ENCODE measurements around the gene TPRX2.
"Not testable (repeated sequence)": the region's sequence is repeated elsewhere in the genome, so short reads cannot be mapped to it uniquely, and the experiment has no call there.

TPRX2 gene, protein sequence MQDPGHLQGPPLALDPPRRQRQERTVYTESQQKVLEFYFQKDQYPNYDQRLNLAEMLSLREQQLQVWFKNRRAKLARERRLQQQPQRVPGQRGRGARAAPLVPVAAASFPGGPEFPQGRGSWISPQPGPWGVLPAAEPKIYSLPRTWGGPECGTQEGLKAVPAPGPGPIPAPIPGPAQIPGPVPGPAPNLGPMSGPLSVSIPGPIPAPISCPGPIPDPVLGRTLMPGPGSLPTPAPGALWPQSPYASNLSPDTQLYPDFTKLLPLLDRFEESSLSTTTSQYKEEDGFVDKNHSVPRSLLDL

DNA sequence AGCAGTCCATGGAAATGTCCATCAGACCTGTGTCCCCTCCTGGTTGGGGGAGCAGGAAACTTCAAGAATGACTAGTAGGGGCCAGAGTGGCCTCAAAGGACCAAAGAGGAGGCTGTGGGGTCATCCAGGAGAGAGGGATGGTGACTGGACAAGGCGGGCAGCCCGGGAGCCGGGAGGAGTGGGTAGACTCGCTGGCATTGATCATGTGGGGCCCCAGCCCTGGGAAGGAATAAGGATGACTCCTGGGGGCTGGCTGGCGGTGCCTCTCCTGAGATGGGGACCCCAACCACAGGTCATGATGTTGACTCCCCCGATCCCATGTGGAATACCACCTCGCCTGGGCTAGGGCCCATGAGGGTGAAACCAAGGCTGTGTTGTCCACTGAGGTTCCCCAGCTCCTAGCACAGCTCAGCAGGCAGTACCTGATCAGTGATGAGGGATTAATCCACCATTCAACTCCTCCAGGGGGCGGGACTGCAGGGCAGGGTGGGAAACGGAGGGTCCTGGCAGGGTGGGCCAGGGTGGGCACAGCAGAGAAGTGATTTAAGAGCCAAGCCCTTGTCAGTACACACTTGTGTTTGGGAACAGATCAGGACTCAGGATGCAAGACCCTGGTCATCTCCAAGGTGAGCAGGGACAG, at the start of gene TPRX2:
TPRX2 (plus strand) TSS at position 590 of the 640 bp plus-strand sequence; CDS start at position 602, 12 bp downstream.
- DNase-seq (ENCODE audit: low read depth in 2 of 3, low spot score in 2 of 3) = not testable (repeated sequence)

DNA sequence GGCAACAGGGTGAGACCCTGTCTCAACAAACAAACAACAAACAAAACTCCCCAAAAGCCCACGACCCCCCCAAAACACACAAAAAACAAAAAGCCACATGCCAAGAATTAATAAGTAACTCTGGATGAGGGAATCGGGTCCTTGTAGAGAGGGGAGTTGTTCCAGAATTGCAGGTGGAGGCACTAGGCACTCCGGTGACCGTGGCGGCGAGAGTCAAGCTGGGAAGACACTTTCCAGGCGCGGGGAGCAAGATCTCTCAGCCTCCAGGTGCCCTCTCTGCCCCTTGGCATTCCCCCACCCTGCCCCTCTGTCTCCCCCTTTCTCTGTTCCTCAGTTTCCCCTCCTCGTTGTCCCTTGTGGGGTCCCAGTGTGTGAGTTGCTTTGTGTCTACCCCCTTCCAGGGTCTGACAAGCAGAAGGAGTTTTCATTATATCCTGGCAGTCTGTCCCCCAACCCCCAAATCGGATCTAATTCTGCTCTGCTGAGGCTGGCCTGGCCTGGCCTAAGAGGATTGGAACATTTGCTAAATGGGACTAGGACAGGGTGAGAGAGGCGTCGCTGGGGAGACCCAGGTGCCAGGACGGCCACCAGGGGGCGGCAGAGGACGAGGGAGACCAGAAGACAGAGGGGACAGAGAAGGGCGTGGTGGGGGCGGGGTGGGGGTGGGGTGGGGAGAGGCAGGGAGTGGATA, 45.6 kb upstream of the TPRX2 start:
- DNase-seq (ENCODE audit: low read depth in 2 of 3, low spot score in 2 of 3) = peak; percentile 46 to 91 (median 87)

DNA sequence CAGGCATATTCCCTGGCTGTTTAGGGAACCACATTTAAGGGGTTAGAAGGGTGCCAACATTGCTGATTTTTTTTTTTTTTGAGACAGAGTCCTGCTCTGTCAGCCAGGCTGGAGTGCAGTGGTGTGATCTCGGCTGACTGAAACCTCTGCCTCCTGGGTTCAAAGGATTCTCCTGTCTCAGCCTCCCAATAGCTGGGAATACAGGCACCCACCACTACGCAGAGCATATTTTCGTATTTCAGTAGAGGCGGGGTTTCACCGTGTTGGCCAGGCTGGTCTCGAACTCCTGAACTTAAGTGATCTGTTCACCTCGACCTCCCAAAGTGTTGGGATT, 45.1 kb upstream of the TPRX2 start:
- DNase-seq (ENCODE audit: low read depth in 2 of 3, low spot score in 2 of 3) = no peak

DNA sequence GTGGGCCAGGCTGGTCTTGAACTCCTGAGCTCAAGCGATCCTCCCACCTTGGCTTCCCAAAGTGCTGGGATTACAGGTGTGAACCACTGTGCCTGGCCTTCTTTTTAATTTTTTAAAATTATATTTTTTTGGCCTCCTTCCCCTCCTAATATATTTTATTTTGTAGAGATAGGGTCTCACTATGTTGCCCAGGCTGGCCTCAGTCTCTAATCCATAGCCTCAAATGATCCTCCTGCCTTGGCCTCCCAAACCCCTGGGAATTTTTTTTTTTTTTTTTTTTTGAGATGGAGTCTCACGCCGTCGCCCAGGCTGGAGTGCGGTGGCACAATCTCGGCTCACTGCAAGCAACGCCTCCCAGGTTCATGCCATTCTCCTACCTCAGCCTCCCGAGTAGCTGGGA, 42.8 kb upstream of the TPRX2 start:
- not testable (repeated sequence) for DNase-seq (ENCODE audit: low read depth in 2 of 3, low spot score in 2 of 3)

DNA sequence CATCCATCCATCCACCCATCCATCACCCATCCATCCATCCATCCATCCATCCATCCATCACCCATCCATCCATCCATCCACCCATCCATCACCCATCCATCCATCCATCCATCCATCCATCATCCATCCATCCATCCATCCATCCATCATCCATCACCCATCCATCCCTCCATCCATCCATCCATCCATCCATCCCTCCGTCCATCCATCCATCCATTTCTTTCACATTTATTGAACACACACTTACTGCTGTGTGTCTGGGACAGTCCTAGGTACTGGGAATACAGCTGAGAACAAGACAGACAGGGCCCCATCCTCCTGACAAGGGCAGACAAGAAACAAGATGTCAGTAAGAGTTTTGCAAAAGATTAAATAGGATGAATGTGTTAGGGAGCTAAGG, 40.8 kb upstream of the TPRX2 start:
- not testable (repeated sequence) for DNase-seq (ENCODE audit: low read depth in 2 of 3, low spot score in 2 of 3)

DNA sequence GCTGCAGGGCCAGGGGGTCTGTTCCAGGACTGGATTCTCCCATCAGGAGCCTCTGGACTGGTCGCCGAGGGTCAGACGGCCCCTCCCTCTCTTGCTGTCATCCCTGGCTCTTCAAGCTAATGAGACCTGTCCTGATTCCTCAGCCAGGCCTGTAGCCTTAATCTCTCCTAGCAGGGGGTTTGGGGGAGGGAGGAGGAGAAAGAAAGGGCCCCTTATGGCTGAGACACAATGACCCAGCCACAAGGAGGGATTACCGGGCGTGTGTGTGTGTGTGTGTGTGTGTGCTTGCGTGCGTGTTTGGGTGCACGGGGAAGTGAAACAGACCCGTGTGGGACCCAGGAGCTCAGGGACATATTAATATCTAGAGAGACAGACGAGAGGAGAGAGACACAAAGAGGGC, 39.2 kb upstream of the TPRX2 start:
- no peak for DNase-seq (ENCODE audit: low read depth in 2 of 3, low spot score in 2 of 3)

DNA sequence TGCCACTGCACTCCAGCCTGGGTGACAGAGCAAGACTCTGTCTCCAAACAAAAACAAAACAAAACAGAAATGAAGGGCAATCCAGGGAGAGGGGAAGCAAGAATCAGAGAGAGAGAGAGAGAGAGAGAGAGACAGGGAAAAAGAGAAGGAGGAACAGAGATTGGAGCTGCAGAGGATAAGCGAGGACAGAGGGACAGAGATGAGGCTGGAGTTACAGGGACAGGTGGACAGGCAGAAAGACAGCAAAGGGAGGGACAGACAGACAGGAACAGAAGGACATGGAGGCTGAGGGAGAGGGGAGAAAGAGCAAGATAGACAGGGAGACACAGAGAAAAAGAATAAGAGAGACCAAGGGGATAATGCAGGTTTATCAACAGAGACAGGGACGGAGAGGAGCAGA, 38.6 kb upstream of the TPRX2 start:
- DNase-seq (ENCODE audit: low read depth in 2 of 3, low spot score in 2 of 3) = no peak

DNA sequence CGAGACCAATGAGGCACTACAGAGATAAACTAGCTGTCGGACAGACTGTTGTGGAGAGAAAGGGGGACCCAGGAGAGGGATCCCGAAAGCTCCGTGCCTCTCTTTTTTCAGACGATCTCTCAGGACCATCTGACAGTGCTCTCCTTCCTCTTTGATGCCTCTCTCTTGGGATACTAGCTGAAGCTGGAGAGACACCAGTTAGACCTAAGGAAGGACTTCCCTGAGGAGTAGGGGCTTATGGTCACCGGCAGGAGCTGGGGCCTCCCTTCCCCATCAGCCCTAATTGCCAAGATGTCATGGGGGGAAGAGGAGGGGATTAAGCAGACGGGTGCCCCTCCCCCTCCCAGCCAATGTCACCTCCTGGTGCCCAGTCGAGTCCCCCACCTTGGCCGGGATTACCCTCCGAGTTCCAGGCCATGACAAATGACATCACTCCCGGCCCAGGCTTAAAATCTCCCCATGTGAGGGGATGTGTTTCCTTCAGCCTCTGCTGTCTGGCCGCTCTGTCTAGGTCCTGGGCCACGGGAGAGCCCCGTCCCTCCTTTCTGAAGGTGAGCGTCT, 37.5 kb upstream of the TPRX2 start, which contains the start of gene CRX:
CRX (plus strand) TSS at position 478 of the 561 bp plus-strand sequence. CDS start 12,507 bp downstream, outside the sequence.
- DNase-seq (ENCODE audit: low read depth in 2 of 3, low spot score in 2 of 3) = no peak

DNA sequence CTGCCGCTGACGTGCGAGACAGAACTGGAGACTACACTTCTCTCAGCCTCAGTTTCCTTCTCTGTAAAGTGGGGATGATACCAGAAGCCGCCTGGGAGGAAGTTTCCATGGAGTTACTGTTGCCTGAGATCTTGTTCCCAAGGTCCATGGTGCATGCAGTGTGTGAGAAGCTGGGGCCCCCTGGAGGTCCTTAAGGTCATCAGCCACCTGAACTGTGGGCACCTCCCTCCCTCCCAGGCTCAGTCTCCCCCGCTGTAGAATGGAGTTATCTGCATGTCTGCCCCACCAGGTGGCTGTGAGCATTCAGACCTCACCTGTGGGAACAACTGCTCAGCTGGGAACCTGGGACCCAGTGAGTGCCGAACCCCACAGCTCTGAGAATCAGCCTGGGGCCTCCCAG, 34.6 kb upstream of the TPRX2 start:
- no peak for DNase-seq (ENCODE audit: low read depth in 2 of 3, low spot score in 2 of 3)

DNA sequence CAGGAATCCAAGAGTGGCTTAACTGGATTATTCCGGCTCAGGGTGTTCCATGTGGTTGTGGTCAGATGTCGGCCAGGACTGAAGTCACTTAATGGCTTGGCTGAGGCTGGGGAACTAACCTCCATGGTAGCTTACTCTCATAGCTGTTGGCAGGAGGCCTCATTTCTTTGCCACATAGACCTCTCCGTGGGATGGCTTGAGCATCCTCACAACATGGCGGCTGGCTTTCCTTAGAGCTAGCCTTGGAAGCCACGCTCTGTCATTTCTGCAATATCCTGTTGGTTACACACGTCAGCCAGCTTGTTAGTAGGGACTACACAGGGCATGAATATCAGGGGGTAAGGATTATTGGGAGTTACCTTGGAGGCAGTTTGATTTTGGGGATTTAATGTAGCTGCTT, 32.2 kb upstream of the TPRX2 start:
- no peak for DNase-seq (ENCODE audit: low read depth in 2 of 3, low spot score in 2 of 3)

DNA sequence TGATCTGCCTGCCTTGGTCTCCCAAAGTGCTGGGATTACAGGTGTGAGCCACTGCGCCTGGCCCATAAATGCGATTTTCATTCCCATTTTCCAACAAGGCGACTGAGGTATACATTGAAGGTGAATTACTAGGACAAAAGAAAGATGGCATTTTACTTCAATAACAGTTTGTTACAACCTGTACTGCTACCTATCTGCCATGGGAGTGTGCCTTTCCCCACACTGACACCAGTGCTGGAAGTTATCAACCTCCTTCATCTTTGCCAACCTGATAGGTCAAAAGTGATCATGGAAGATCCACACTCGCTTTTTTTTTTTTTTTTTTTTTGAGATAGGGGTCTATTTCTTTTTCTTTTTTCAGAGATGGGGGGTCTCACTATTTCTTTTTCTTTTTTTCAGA, 26.3 kb upstream of the TPRX2 start:
- DNase-seq (ENCODE audit: low read depth in 2 of 3, low spot score in 2 of 3) = no peak

DNA sequence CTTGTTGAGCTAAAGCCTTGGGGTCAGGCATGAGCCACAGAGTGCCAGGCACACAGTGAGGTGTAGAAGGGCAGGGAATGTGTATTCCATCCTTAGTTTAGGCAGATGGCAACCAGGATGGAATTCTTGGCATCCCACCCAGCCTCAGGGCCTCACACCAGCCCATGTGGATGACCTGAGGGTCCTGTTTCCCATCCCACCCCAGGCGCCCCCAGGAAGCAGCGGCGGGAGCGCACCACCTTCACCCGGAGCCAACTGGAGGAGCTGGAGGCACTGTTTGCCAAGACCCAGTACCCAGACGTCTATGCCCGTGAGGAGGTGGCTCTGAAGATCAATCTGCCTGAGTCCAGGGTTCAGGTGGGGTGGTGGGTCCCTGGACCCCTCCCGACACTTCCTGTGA, 23.0 kb upstream of the TPRX2 start:
- DNase-seq (ENCODE audit: low read depth in 2 of 3, low spot score in 2 of 3) = no peak

DNA sequence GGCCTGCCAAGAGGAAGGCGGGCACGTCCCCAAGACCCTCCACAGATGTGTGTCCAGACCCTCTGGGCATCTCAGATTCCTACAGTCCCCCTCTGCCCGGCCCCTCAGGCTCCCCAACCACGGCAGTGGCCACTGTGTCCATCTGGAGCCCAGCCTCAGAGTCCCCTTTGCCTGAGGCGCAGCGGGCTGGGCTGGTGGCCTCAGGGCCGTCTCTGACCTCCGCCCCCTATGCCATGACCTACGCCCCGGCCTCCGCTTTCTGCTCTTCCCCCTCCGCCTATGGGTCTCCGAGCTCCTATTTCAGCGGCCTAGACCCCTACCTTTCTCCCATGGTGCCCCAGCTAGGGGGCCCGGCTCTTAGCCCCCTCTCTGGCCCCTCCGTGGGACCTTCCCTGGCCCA, 19.6 kb upstream of the TPRX2 start:
- no peak for DNase-seq (ENCODE audit: low read depth in 2 of 3, low spot score in 2 of 3)

DNA sequence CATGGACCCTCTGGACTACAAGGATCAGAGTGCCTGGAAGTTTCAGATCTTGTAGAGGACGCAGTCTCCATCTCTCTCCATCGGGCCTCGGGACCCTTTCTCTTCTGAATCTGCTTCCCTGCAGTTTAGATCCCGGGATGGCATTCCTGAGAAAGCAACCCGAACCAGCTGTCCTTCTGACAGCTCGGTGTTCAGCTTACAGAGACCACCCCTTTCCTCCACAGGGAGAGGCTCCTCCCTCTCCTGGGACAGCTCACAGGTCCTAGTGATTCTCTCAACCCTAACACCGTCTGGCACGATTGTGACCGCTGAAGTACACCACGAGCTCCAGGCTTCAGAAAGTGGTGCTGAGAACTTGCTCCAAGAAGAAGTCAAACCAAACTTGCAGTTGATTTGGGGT, 19.1 kb upstream of the TPRX2 start:
- DNase-seq (ENCODE audit: low read depth in 2 of 3, low spot score in 2 of 3) = no peak

DNA sequence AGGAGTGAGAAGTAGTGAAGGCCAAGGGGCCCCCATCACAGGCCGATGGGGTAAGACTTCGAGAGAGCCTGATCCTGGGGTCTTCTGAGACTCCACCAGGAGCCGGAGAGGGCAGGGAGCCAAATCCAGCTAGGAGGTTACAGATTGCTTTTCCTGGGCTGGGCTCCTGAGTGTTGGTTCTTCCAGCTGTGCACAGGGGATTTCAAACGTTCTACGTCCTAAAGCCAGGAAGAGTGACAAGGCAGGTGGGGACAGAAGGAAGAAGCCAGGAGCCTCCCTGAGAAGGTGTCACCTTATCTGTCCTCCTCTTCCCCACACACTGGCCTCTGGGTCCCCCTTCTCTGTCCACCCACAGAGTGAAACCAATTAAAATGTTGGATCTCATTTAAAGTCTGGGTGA, 16.1 kb upstream of the TPRX2 start:
- no peak for DNase-seq (ENCODE audit: low read depth in 2 of 3, low spot score in 2 of 3)

DNA sequence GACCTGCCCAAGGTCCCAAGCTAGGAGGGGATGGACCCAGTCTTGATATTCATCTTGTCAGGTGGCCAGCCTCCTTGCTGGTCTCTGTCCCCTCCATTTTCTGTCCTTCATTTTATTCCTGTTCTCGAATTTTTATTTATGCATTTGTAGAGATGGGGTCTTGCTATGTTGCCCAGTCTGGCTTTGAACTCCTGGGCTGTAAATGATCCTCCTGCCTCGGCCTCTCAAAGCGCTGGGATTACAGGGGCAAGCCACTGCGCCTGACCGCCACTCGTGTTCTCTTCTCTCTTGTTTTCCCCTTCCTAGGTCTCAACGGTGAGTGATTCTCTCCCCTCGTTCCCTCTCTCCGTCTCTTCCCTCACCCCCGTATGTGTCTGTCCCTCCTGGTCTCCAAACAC, 10.6 kb upstream of the TPRX2 start:
- no peak for DNase-seq (ENCODE audit: low read depth in 2 of 3, low spot score in 2 of 3)

DNA sequence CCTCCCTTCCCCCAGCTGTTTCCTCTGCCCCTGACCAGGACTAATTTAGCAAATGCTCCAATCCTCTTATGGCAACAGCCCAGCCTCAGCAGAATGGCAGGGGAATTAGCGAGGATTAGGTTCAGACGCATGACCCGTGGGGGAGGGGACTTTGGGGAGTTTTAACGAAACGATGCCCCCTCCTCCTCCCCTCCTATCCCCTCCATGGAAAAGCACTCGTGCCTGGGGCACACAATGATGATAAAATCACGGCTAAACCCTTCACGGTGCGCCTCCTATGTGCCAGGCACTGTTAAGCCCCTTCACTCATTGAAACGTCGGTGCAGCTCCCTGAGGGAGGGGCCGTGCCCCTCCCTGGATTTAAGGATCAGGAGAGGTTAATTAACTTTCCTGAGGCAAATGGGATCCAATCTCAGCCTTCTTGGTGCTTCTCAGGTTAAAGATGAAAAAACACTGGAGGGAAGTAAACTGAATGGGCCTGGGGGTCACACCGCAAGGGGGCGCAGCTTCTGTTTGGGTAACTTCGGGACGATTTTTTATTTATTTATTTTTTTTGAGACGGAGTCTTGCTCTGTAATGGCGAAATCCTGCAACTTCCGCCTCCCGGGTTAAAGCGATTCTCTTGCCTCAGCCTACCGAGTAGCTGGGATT, 10.1 kb upstream of the TPRX2 start:
- DNase-seq (ENCODE audit: low read depth in 2 of 3, low spot score in 2 of 3) = peak in 1 of 3 experiments; percentile 13

DNA sequence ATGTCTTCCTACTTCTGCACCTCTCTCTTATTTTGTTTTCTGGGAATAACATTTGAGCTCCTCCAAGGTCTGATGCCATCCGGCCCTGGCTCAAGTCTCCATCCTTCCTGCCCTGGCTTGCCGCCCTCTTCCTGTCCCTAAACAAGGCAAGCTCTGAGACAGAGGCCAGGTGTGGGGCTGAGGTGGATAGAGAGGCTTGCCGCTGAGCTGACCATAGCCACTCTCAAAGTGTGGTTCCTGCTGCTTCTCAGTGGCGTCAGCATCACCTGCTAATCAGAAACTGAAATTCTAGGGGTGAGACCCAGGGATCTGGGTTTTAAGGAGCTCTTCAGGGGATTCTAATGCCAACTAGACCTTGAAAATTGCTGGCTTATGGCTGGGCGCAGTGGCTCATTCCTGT, 6.0 kb upstream of the TPRX2 start:
- no peak for DNase-seq (ENCODE audit: low read depth in 2 of 3, low spot score in 2 of 3)

DNA sequence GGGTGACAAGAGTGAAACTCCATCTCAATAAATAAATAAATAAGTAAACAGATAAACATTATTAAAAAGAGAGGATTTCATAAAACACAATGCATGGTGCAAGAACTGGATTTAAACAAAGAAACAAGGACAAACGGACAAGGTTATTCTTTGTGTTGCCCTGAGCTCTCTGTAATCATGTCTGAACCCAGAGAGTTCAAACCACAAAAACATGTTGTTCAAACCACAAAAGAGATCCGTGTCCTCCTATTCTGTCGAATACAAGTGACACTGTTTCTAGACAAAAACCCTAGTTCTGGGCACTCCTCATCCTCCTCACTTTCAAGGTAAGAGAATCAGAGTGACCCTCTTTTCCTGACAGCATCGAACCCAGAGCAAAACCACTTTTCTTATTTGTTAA, 4.6 kb upstream of the TPRX2 start:
- DNase-seq (ENCODE audit: low read depth in 2 of 3, low spot score in 2 of 3) = no peak

DNA sequence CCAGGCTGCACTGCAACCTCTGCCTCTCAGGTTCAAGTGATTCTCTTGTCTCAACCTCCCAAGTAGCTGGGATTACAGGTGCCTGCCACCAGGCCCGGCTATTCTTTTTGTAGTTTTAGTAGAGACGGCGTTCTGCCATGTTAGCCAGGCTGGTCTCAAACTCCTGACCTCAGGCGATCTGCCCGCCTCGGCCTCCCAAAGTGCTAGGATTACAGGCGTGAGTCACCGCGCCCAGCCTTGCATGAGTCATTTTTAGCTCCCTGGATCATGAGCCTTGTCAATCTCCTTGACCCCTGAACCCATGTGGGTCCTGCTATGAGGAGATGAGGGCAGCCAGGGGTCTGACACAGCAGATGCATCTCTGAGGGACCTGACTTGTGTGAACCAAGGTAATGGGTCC, 804 bp upstream of the TPRX2 start:
- not testable (repeated sequence) for DNase-seq (ENCODE audit: low read depth in 2 of 3, low spot score in 2 of 3)

DNA sequence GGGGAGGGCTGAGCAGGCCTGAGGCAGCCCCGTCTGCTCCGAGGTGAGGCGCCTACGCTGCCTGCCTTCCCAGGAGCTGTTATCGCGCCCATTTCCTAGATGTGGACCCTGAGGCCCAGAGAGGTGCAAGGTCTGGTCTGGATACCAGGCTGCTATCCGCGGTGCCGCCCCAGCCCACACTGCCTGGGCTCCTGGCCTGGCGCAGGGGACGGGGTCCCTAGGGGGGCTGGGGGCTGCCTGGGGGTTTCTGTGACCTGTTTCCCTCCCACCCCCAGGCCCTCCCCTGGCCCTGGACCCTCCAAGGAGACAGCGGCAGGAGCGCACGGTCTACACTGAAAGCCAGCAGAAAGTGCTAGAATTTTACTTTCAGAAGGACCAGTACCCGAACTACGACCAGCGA, 803 bp downstream of the TPRX2 start:
- not testable (repeated sequence) for DNase-seq (ENCODE audit: low read depth in 2 of 3, low spot score in 2 of 3)
